ENCODE data around the gene CYP2W1. TPM values are rescaled to one million over a fixed set of nuclear protein-coding genes. Genes with fewer than 3 reads are reported as not detected.
"Not testable (repeated sequence)": the region's sequence is repeated elsewhere in the genome, so short reads cannot be mapped to it uniquely, and the experiment has no call there.

CYP2W1 gene
- total RNA-seq, 8 experiments from 2014 or later, result 0.05 to 0.77 (median 0.51) TPM; not detected in 1

- Histone ChIP-seq H3K4me3 (no peak overlapping the region), H3K27ac (no peak overlapping the region), H3K4me1 (replicated peaks in 1 of 2) (peaks cover 22% of the 10 kb centered on the region in 2 donors)
- 82 to 100% methylated on average over 1 to 2 of the region's 12 CpGs; no CpG with 5 or more reads in 8 of the 10 experiments for WGBS, 10 experiments
- in situ Hi-C loops (cut with MboI; ENCODE audit: low pct_unique_long_range_greater_than_20kb in 2 of 9, low sequenced_read_pairs in 9 of 9, unreplicated experiment in 9 of 9), result no loop called here
- ATAC-seq (replicated peaks in 6 of 8), result no peak
These were observed 47.6 kb downstream of the CYP2W1 start for GRCh38 chr7:1030444-1031070.

- Histone ChIP-seq H3K4me3 (no peak overlapping the region), H3K4me1 (replicated peaks in 1 of 2) (peaks cover 8 to 9% of the 10 kb centered on the region in 2 donors), H3K27ac (no peak overlapping the region)
- WGBS, 10 experiments, result 60 to 100% (median 93%) methylated on average over 1 to 10 of the region's 33 CpGs; no CpG with 5 or more reads in 6 of the 10 experiments
- no peak for ATAC-seq (replicated peaks in 6 of 8)
- in situ Hi-C loops (cut with MboI; ENCODE audit: low pct_unique_long_range_greater_than_20kb in 2 of 9, low sequenced_read_pairs in 9 of 9, unreplicated experiment in 9 of 9), result no loop called here
These were observed 48.9 kb downstream of the CYP2W1 start for GRCh38 chr7:1031716-1032455.

- no peak for ATAC-seq (replicated peaks in 6 of 8)
- in situ Hi-C loops (cut with MboI; ENCODE audit: low pct_unique_long_range_greater_than_20kb in 2 of 9, low sequenced_read_pairs in 9 of 9, unreplicated experiment in 9 of 9), result no loop called here
- Histone ChIP-seq H3K27ac (no peak overlapping the region), H3K4me3 (no peak overlapping the region), H3K4me1 (replicated peaks in 1 of 2) (peaks cover 8 to 9% of the 10 kb centered on the region in 2 donors)
- 92 to 100% (median 96%) methylated on average over 1 to 7 of the region's 25 CpGs; no CpG with 5 or more reads in 2 of the 10 experiments for whole genome bisulfite sequencing, 10 experiments
These were observed 49.7 kb downstream of the CYP2W1 start for GRCh38 chr7:1032536-1033181.

- in situ Hi-C loops (cut with MboI; ENCODE audit: low pct_unique_long_range_greater_than_20kb in 2 of 9, low sequenced_read_pairs in 9 of 9, unreplicated experiment in 9 of 9), result no loop called here
- 87 to 100% (median 95%) methylated on average over 4 to 14 of the region's 20 CpGs; no CpG with 5 or more reads in 1 of the 10 experiments for WGBS, 10 experiments
- H3K4me1 ChIP-seq (replicated peaks in 1 of 2), result peaks cover 8 to 9% of the 10 kb centered on the region in 2 donors
- ATAC-seq (replicated peaks in 6 of 8), result no peak
- H3K4me3 ChIP-seq, result no peak overlapping the region
- H3K27ac ChIP-seq, result no peak overlapping the region
These were observed 50.7 kb downstream of the CYP2W1 start for GRCh38 chr7:1033546-1034145.

GRCh38 chr7:1034769-1035168 lies 51.8 kb downstream of the CYP2W1 start:
- in situ Hi-C loops (cut with MboI; ENCODE audit: low pct_unique_long_range_greater_than_20kb in 2 of 9, low sequenced_read_pairs in 9 of 9, unreplicated experiment in 9 of 9); H3K4me1 ChIP-seq (replicated peaks in 1 of 2); H3K27ac ChIP-seq; H3K4me3 ChIP-seq; ATAC-seq (replicated peaks in 6 of 8): not testable (repeated sequence)
- WGBS, 10 experiments, result 100% methylated on average over 1 of the region's 1 CpG; no CpG with 5 or more reads in 7 of the 10 experiments

GRCh38 chr7:1036164-1036928 lies 53.4 kb downstream of the CYP2W1 start:
- ATAC-seq (replicated peaks in 6 of 8); in situ Hi-C loops (cut with MboI; ENCODE audit: low pct_unique_long_range_greater_than_20kb in 2 of 9, low sequenced_read_pairs in 9 of 9, unreplicated experiment in 9 of 9); H3K27ac ChIP-seq; H3K4me1 ChIP-seq (replicated peaks in 1 of 2); H3K4me3 ChIP-seq: not testable (repeated sequence)
- 90 to 100% (median 94%) methylated on average over 2 to 18 of the region's 40 CpGs; no CpG with 5 or more reads in 6 of the 10 experiments for WGBS, 10 experiments

Other genes starting within 250 kb of the CYP2W1 start
- 100 to 1,000 TPM in 1 of 8 experiments, 10 to 100 TPM in 7; 30.8 to 102 (median 53.0) TPM for gene SUN1, start 150.7 kb upstream of the CYP2W1 start, total RNA-seq
- gene GET4, start 106.6 kb upstream of the CYP2W1 start, total RNA-seq, result 10 to 100 TPM; 12.6 to 42.8 (median 27.5) TPM
- 10 to 100 TPM in 1 of 8 experiments, 1 to 10 TPM in 7; 1.3 to 24.2 (median 3.7) TPM for gene ADAP1, start 28.5 kb upstream of the CYP2W1 start, total RNA-seq
- gene COX19, start 7.6 kb upstream of the CYP2W1 start, total RNA-seq, result 10 to 100 TPM in 5 of 8 experiments, 1 to 10 TPM in 3; 4.7 to 13.9 (median 10.3) TPM
- gene GPR146, start 61.4 kb downstream of the CYP2W1 start, total RNA-seq, result 1 to 10 TPM in 7 of 8 experiments, under 1 TPM in 1; 1.00 to 4.6 (median 1.4) TPM
- gene GPER1, start 104.9 kb downstream of the CYP2W1 start, total RNA-seq, result 1 to 10 TPM in 4 of 8 experiments, under 1 TPM in 4; 0.43 to 3.6 (median 1.1) TPM
- gene ZFAND2A, start 177.0 kb downstream of the CYP2W1 start, total RNA-seq, result 10 to 100 TPM; 14.7 to 68.5 (median 41.3) TPM
- under 1 TPM in 4 of 8 experiments, not detected in 4; 0.13 to 0.38 (median 0.18) TPM for gene UNCX, start 249.7 kb downstream of the CYP2W1 start, total RNA-seq

Measured in motor neuron (in vitro differentiated cells).